ENCODE results near the gene AKNA. TPM values are rescaled to one million over a fixed set of nuclear protein-coding genes. Genes with fewer than 3 reads are reported as not detected.

The AKNA gene
- total and polyA plus RNA-seq, 2 of the 8 experiments (the other 6 are each of a cell fraction or from before 2014, with no cell fraction given), result 21.0 to 27.4 TPM

DNA sequence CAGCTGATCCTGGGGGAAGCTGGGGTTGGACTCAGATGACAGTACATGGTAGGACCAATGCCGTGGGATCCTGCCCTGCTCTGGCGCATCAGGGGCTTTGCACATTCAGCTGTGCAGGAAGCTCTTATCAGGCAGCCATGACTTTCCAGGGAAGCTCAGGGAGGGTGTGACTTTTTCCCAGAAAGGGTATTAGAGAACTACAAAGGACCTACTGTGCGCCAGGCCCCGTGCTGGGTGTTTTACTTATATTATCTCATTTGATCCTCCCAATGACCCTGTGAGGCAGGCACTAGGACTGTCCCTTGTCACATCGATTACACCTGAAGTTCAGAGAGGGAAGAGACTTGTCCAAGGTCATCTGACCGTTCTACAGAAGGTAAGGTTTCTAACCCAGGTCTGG, 23.7 kb upstream of the AKNA start (continued):
- TF ChIP-seq POLR2A (IDR thresholded peaks at IDR 0.05; ENCODE audit: control extremely low read depth in 1 of 2, low read depth in 2 of 2, low read length in 2 of 2) (no peak), PHF8 (conservative IDR thresholded peaks at IDR 0.05; ENCODE audit: low read depth, low read length) (no peak)
